ENCODE results near the gene SAFB. TPM values are rescaled to one million over a fixed set of nuclear protein-coding genes. Genes with fewer than 3 reads are reported as not detected.

Gene SAFB
- polyA plus RNA-seq, 3 donors = 12.2 to 76.6 (median 23.1) TPM

GRCh38 chr19:5684694-5685430 lies 62.0 kb downstream of the SAFB start:
- no peaks in the 10 kb centered on the region for H3K9me3 ChIP-seq (replicated peaks in 1 of 2; ENCODE audit: control insufficient read depth in 1 of 2, insufficient read depth in 1 of 2, low read length in 2 of 2)
- no peak overlapping the region for H3K4me3 ChIP-seq (replicated peaks in 1 of 3; ENCODE audit: low read depth in 2 of 3, low read length in 3 of 3)
- H3K27ac Mint-ChIP-seq = no peak overlapping the region
- no peak overlapping the region for H3K9ac ChIP-seq (ENCODE audit: insufficient read depth, low read length, poor library complexity, severe bottlenecking)
- H3K36me3 ChIP-seq (replicated peaks in 1 of 2; ENCODE audit: control insufficient read depth in 1 of 2, insufficient read depth in 2 of 2, low read length in 2 of 2) = no peaks in the 10 kb centered on the region
- no peak for TF ChIP-seq CTCF (IDR thresholded peaks at IDR 0.05)
- peaks cover 3% of the 10 kb centered on the region for H3K79me2 ChIP-seq (ENCODE audit: insufficient read depth, low read length)
- H3K27me3 ChIP-seq (ENCODE audit: control insufficient read depth in 2 of 2, insufficient read depth in 2 of 2, low read length in 2 of 2) = no peaks in the 10 kb centered on the region
- H3K4me2 ChIP-seq (replicated peaks; ENCODE audit: extremely low read depth, low read length, poor library complexity, severe bottlenecking) = no peak overlapping the region
- WGBS (ENCODE audit: insufficient coverage) = 93% methylated on average over 17 of the region's 22 CpGs
- no peak for DNase-seq
- peaks cover 0 to 7% (median 5%) of the 10 kb centered on the region in 3 donors for H3K27me3 Mint-ChIP-seq (ENCODE audit: low read depth in 3 of 3)
- peaks cover 17% of the 10 kb centered on the region for H3K4me1 Mint-ChIP-seq
- H3K27ac ChIP-seq (ENCODE audit: low read depth in 1 of 2, low read length in 2 of 2) = no peak overlapping the region
- no peak overlapping the region for H2AFZ ChIP-seq (ENCODE audit: insufficient read depth, low read depth, low read length, poor library complexity, severe bottlenecking)
- intact Hi-C loops (cut with micrococcal nuclease) = loop anchor here (10.0 kb wide), 3 partner anchors 110 to 690 kb away; partner anchors contain the start of genes ALKBH7 (in 1 of the 2), DUS3L (in 1 of the 2), NDUFA11 (in 1 of the 2) and PSPN (in 1 of the 2)
- H4K20me1 ChIP-seq (ENCODE audit: insufficient read depth, low read length) = no peaks in the 10 kb centered on the region
- H3K4me3 Mint-ChIP-seq = no peak overlapping the region
- H3K36me3 Mint-ChIP-seq = no peaks in the 10 kb centered on the region
- H3K4me1 ChIP-seq (ENCODE audit: control insufficient read depth in 1 of 2, insufficient read depth in 2 of 2, low read length in 2 of 2) = peaks cover 20 to 30% of the 10 kb centered on the region in 2 donors
- H3K9me3 Mint-ChIP-seq = peaks cover 0 to 3% (median 0%) of the 10 kb centered on the region in 7 donors

DNA sequence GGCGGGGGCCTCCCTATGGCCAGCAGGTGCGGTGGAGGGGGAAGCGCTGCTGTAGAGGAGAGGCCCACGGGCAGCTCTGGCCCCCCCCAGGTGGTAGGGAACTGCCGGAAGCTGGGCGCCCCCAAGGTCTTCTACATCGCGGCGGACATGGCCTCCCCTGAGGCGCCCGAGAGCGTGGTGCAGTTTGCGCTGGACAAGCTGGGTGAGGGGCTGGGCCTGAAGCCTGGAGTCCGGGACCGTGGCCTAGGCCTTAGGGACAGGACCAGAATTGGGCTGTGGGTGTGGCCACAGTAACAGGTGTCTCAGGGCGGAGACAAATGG lies 63.4 kb downstream of the SAFB start:
- peak overlapping the region; percentile 67 for H3K9ac ChIP-seq (ENCODE audit: insufficient read depth, low read length, poor library complexity, severe bottlenecking)
- peak overlapping the region; percentile 50 to 75 for H3K27ac ChIP-seq (ENCODE audit: low read depth in 1 of 2, low read length in 2 of 2)
- peak overlapping the region; percentile 29 to 76 (median 36) for H3K4me3 ChIP-seq (replicated peaks in 1 of 3; ENCODE audit: low read depth in 2 of 3, low read length in 3 of 3)
- no peaks in the 10 kb centered on the region for H3K9me3 ChIP-seq (replicated peaks in 1 of 2; ENCODE audit: control insufficient read depth in 1 of 2, insufficient read depth in 1 of 2, low read length in 2 of 2)
- H3K4me2 ChIP-seq (replicated peaks; ENCODE audit: extremely low read depth, low read length, poor library complexity, severe bottlenecking) = peak overlapping the region; percentile 80
- H3K4me3 Mint-ChIP-seq = peak overlapping the region; percentile 75 to 86
- peaks cover 0 to 8% (median 2%) of the 10 kb centered on the region in 7 donors for H3K9me3 Mint-ChIP-seq
- intact Hi-C loops (cut with micrococcal nuclease) = loop anchor here (2.0 to 10.0 kb wide), 4 partner anchors 65 to 689 kb away; partner anchors contain the start of genes ALKBH7 (in 1 of the 2), DUS3L (in 1 of the 2), NDUFA11 (in 1 of the 2) and PSPN (in 1 of the 2)
- no peaks in the 10 kb centered on the region for H3K36me3 ChIP-seq (replicated peaks in 1 of 2; ENCODE audit: control insufficient read depth in 1 of 2, insufficient read depth in 2 of 2, low read length in 2 of 2)
- WGBS (ENCODE audit: insufficient coverage) = under 1% methylated on average over 15 of the region's 16 CpGs
- peaks cover 22% of the 10 kb centered on the region for H3K4me1 Mint-ChIP-seq
- H3K79me2 ChIP-seq (ENCODE audit: insufficient read depth, low read length) = peaks cover 13% of the 10 kb centered on the region
- no peak for TF ChIP-seq CTCF (IDR thresholded peaks at IDR 0.05)
- no peak for DNase-seq
- peaks cover 25 to 32% of the 10 kb centered on the region in 2 donors for H3K4me1 ChIP-seq (ENCODE audit: control insufficient read depth in 1 of 2, insufficient read depth in 2 of 2, low read length in 2 of 2)
- H4K20me1 ChIP-seq (ENCODE audit: insufficient read depth, low read length) = peaks cover 11% of the 10 kb centered on the region
- H2AFZ ChIP-seq (ENCODE audit: insufficient read depth, low read depth, low read length, poor library complexity, severe bottlenecking) = peak overlapping the region; percentile 87
- H3K27ac Mint-ChIP-seq = peak overlapping the region; percentile 78 to 95 (median 90)
- no peaks in the 10 kb centered on the region for H3K36me3 Mint-ChIP-seq
- H3K27me3 Mint-ChIP-seq (ENCODE audit: low read depth in 3 of 3) = peaks cover 0 to 7% (median 5%) of the 10 kb centered on the region in 3 donors
- H3K27me3 ChIP-seq (ENCODE audit: control insufficient read depth in 2 of 2, insufficient read depth in 2 of 2, low read length in 2 of 2) = no peaks in the 10 kb centered on the region

Data from CD14-positive monocyte (primary cell).